Measurements from ENCODE around the gene C1orf198. TPM values are rescaled to one million over a fixed set of nuclear protein-coding genes. Genes with fewer than 3 reads are reported as not detected.

Gene C1orf198
- polyA plus RNA-seq, 1 donor (not counting 4 experiments of a cell fraction or from before 2014, with no cell fraction given): 6.8 TPM

DNA sequence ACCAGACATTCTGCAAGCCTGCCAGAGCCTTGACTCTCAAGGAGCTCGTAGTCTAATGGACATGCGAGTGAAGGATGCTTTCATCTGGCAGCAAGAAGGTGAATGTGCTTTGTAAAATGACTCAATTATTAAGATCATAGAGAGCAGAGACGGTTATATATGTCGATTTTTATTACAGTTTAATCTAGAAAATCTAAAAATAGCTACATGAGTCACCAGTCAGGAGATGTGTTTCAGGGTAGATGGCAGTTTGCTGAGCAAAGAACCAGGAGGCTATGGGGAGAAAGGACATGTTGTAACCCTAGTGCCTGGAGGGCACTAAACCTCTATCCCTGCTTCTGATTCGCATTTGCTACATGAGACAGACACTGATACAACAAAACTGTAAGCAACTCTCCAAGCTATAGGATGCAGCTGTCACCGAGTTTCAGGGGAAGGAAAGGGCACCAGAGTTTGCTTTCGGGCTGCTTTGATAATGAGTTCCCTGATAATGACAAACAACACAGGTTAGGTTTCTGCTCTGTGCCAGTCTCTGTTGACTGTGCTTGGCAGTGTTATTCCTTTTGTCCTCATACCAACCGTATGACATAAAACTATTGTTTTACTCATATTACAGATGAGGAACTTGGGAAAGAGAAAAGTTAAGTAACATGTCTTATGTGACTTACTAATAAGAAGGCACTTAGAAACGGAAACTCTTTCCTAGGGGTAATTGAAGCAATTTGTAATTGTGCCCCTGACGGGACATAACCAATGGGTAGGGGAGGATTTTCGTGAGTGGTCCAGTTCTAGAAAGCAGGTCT is 43.2 kb downstream of the C1orf198 start:
- no peak overlapping the region for H3K27ac ChIP-seq (ENCODE audit: control insufficient read depth, insufficient read depth, low read length)
- dilution Hi-C loops (cut with MboI; ENCODE audit: extremely low pct_ligation_motif_present, low sequenced_read_pairs): no loop called here
- DNase-seq (ENCODE audit: low read depth, low spot score): no peak

DNA sequence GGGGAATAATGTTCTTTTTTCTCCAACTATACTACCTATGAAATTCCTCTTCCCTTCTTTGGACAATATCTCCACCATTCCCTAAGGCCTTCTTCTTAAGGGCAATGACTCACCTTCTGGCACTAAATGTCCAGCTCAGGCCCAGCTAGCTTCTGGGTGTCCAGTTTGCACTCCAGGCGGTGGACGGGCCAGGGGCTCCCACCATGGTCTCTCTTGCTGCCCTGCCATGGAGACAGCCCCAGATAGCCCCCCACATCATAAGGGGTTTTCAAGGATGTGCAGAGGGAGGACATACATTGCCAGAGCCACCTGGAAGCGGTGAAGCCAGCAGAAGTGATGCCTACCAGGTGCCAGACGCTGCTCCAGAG is 43.8 kb downstream of the C1orf198 start:
- H3K9me1 ChIP-seq (ENCODE audit: control insufficient read depth, extremely low read depth, insufficient read depth, low read length): no peaks in the 10 kb centered on the region
- TF ChIP-seq, protein P1, sequence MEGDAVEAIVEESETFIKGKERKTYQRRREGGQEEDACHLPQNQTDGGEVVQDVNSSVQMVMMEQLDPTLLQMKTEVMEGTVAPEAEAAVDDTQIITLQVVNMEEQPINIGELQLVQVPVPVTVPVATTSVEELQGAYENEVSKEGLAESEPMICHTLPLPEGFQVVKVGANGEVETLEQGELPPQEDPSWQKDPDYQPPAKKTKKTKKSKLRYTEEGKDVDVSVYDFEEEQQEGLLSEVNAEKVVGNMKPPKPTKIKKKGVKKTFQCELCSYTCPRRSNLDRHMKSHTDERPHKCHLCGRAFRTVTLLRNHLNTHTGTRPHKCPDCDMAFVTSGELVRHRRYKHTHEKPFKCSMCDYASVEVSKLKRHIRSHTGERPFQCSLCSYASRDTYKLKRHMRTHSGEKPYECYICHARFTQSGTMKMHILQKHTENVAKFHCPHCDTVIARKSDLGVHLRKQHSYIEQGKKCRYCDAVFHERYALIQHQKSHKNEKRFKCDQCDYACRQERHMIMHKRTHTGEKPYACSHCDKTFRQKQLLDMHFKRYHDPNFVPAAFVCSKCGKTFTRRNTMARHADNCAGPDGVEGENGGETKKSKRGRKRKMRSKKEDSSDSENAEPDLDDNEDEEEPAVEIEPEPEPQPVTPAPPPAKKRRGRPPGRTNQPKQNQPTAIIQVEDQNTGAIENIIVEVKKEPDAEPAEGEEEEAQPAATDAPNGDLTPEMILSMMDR (optimal IDR thresholded peaks at IDR 0.05 in 1 of 3, IDR thresholded peaks at IDR 0.05 in 1 of 3, conservative IDR thresholded peaks at IDR 0.05 in 1 of 3; ENCODE audit: extremely low read depth in 1 of 3, insufficient read depth in 2 of 3, low read length in 3 of 3): no peak
- TF ChIP-seq EZH2 (IDR thresholded peaks at IDR 0.05; ENCODE audit: low read length): no peak
- H3K4me2 ChIP-seq (ENCODE audit: control insufficient read depth, extremely low read depth, insufficient read depth, low read depth, low read length): no peak overlapping the region
- H3K79me2 ChIP-seq (ENCODE audit: control insufficient read depth, insufficient read depth, low read length): no peaks in the 10 kb centered on the region
- no peak overlapping the region for H3K4me3 ChIP-seq (ENCODE audit: control insufficient read depth in 2 of 3, extremely low read depth in 1 of 3, insufficient read depth in 2 of 3, low read depth in 1 of 3, low read length in 3 of 3)
- no peaks in the 10 kb centered on the region for H3K36me3 ChIP-seq (ENCODE audit: control insufficient read depth in 2 of 2, extremely low read depth in 1 of 2, insufficient read depth in 2 of 2, low read length in 2 of 2)
- no peaks in the 10 kb centered on the region for H3K27me3 ChIP-seq (ENCODE audit: control insufficient read depth, extremely low read depth, insufficient read depth, low read length)
- H3K4me1 ChIP-seq (ENCODE audit: control insufficient read depth, extremely low read depth, insufficient read depth, low read length): peaks cover 4% of the 10 kb centered on the region
- H4K20me1 ChIP-seq (ENCODE audit: control insufficient read depth, extremely low read depth, insufficient read depth, low read length): no peaks in the 10 kb centered on the region
- dilution Hi-C loops (cut with MboI; ENCODE audit: extremely low pct_ligation_motif_present, low sequenced_read_pairs): no loop called here
- no peak for DNase-seq (ENCODE audit: low read depth, low spot score)
- no peak overlapping the region for H3K27ac ChIP-seq (ENCODE audit: control insufficient read depth, insufficient read depth, low read length)
- H3K9me3 ChIP-seq (ENCODE audit: control insufficient read depth, low read depth, low read length): no peaks in the 10 kb centered on the region
- H3K9ac ChIP-seq (ENCODE audit: control insufficient read depth, extremely low read depth, insufficient read depth, low read length): no peak overlapping the region
- FAIRE-seq: no peak
- H2AFZ ChIP-seq (ENCODE audit: control insufficient read depth, low read length): no peak overlapping the region

More for the DNA sequence above, 43.2 kb downstream of the C1orf198 start:
- FAIRE-seq: no peak
- Histone ChIP-seq H3K79me2 (ENCODE audit: control insufficient read depth, insufficient read depth, low read length) (no peaks in the 10 kb centered on the region), H3K9me3 (ENCODE audit: control insufficient read depth, low read depth, low read length) (no peaks in the 10 kb centered on the region), H3K36me3 (ENCODE audit: control insufficient read depth in 2 of 2, extremely low read depth in 1 of 2, insufficient read depth in 2 of 2, low read length in 2 of 2) (no peaks in the 10 kb centered on the region), H4K20me1 (ENCODE audit: control insufficient read depth, extremely low read depth, insufficient read depth, low read length) (no peaks in the 10 kb centered on the region), H3K4me2 (ENCODE audit: control insufficient read depth, extremely low read depth, insufficient read depth, low read depth, low read length) (no peak overlapping the region), H3K27me3 (ENCODE audit: control insufficient read depth, extremely low read depth, insufficient read depth, low read length) (no peaks in the 10 kb centered on the region), H3K4me1 (ENCODE audit: control insufficient read depth, extremely low read depth, insufficient read depth, low read length) (peaks cover 4% of the 10 kb centered on the region), H3K9me1 (ENCODE audit: control insufficient read depth, extremely low read depth, insufficient read depth, low read length) (no peaks in the 10 kb centered on the region), H2AFZ (ENCODE audit: control insufficient read depth, low read length) (no peak overlapping the region), H3K4me3 (ENCODE audit: control insufficient read depth in 2 of 3, extremely low read depth in 1 of 3, insufficient read depth in 2 of 3, low read depth in 1 of 3, low read length in 3 of 3) (no peak overlapping the region), H3K9ac (ENCODE audit: control insufficient read depth, extremely low read depth, insufficient read depth, low read length) (no peak overlapping the region)
- TF ChIP-seq EZH2 (IDR thresholded peaks at IDR 0.05; ENCODE audit: low read length): no peak
- TF ChIP-seq, protein P1 (optimal IDR thresholded peaks at IDR 0.05 in 1 of 3, IDR thresholded peaks at IDR 0.05 in 1 of 3, conservative IDR thresholded peaks at IDR 0.05 in 1 of 3; ENCODE audit: extremely low read depth in 1 of 3, insufficient read depth in 2 of 3, low read length in 3 of 3): no peak

Measured in keratinocyte (primary cell).